ENCODE results near the gene CALN1.

CALN1 gene

DNA sequence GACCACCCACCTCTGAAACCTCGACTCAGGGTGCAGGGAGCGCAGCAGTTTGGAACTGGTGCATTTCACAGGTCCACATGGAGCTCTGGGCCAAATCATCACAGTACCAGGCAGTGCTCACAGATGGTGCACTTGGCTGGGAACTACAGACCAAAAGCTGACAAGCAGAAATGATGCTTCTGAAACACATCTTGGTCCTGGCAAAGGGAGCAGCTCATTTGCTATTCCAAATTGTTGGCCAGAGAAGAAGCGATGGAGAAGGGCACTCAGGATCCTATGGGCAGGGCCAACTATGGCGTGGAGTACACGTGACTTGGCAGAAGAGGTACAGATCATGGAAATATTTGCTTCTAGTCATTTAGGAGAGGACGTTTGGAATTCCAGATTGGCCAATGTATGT is 383.9 kb downstream of the CALN1 start:
- DNase-seq: no peak

DNA sequence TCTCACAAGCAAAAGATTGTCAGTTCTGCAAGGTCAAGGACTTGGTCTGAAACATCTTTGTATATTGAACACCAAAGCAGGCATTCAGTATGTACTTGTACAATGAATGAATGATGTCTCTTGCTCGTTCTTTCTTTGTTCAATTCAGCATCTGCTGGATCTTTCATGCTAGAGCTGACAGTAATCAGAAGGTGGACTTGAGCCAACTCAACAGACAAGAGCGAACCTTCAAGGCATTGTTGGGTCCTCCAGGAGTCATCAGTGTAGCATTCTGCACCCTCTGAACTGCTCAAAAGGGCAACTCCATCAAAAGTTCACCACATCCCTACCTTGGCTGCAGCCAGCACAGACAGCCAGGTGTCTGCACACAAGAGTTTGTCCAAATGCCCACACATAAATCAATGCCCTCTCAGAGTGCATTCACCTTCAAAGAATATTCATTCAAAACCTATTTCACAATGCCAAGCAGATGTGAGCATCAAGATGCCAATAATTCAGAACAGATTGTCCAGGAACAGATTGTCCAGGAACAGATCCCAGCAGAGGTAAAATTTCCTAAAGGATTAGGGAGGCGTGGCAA is 386.7 kb downstream of the CALN1 start:
- no peak for DNase-seq

DNA sequence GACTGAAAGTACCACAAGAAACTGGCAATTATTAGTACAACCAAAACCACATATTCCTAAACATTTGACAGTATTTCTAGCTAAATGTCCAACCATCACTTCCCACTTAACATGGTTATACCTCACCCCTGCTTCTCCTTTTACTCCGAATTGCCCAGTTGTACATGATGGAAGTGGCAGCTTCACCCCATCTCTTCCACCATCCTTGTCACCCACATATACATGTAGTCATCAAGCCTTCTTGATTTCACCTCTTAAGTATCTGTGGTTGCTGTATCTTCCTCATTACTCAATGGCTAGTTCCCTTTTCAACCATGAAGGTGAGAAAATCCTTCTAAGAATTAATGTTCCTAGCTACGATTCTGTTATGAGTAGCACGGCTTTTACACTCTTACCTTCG is 388.2 kb downstream of the CALN1 start:
- DNase-seq: no peak

DNA sequence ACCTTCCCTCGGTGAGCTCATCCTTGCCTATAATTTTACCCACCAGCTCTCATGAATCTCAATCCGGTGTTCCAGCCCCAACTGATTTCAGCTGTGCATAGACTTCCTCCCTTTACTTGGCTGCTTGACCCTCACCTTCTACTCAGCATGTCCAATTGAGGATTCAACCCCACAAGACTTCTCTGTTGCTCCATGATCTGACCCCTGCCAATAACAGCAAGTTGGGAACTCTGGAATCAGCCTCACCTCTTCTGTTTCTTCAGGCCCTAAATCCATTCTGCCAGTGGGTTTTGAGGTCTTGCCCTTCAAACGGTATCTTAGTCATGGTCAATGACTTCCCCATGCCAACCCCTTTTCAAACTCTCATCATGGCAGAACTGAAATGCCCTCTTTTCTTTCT is 390.4 kb downstream of the CALN1 start:
- DNase-seq: no peak

DNA sequence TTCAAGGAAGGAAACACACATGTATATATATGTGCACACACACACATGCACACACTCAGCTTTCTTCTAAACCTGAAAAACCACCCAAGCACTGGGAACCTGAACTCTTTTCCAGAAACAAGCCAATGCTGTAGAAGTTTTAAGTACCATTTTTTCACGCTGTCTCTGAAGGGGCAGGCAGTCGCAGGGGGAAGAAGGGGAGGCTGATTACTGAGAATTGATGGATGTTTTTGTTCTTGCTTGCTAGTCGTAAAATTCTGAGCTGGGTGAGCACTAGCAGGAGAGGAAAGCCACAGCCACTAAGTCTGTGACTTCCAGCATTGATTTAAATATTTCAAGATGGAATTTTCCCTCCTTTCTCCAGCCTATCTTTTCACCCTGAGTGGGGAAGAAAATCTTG is 391.8 kb downstream of the CALN1 start:
- DNase-seq: no peak

DNA sequence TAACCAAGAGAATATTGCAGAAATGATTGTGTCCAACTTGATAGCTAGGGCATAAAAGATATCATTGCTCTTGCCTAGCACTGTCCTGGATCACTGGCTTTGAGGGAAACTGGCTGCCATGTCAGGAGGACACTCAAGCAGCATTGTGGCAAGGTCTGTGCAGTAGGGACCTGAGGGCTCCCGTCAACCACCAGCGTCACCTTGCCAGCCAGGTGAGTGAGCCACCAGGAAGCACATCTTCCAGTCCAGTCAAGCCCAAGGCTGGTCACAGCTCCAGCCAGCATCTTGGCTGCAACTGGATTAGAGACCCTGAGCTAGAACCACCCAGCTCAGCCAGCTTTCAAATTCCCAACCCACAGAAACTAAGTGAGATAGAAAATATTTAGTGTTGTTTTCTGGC is 392.7 kb downstream of the CALN1 start:
- no peak for DNase-seq

DNA sequence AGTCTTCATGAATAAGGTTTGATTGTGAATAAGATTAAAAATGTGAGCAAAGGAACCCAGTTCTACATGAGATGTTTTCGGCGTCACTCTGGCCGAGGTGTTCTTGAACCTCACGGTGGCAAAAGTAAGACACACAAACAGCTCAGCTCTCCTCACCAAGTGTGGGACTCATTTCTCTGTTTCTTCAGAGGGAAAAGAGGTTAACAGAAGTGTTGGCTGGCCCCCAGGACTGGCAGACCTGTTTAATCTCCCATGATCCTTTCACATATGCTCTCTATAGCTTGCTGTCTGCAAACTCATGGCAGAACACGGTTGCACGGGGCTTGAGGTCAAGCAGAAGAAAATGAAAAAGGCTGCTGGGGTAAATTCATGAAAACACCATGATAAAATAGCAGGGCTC is 394.4 kb downstream of the CALN1 start:
- DNase-seq: no peak

DNA sequence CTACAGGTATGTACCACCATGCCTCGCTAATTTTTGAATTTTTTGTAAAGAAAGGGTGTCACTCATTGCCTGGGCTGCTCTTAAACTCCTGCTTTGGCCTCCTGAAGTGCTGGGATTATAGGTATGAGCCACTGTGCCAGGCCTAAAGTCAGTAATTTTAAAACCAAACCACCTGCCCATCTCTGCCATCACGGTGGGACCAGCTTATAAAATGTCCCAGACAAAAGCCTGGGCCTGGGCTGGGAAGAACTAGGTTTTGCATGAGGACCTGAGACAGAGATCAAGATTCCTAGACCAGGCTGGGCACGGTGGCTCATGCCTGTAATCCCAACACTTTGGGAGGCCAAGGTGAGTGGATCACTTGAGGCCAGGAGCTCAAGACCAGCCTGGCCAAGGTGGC is 395.6 kb downstream of the CALN1 start:
- DNase-seq: no peak

DNA sequence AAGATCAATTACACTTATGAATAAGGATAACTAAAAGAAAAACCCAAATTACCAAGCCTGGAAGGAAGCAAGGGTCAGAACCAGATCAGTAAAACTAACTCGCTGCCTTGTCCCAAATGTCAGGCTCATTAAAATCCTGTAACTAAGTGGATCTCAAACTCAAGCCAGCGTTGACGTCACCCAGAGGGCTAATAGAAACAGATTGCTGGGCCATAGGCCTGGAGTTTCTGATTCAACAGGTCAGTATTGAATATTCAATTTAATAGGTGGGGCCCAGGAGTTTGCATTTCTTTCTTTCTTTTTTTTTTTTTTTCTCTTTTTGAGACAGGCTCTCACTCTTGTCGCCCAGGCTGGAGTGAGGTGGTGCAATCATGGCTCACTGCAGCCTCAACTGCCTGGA is 397.0 kb downstream of the CALN1 start:
- no peak for DNase-seq

DNA sequence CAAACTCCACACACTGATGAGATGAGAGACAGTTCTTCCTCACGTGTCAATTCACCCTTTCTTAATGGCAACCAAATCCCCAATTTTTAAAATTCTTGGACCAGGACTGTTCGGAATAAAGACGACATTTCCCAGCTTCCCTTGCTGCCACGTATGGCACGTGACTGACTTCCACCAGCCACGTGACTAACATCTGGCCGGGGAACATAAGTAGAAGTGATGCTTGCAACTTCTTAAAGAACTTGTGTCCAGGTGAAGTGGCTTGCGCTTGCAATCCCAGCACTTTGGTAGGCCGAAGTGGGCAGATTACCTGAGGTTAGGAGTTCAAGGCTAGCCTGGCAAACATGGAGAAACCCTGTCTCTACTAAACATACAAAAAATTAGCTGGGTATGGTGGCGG is 405.1 kb downstream of the CALN1 start:
- no peak for DNase-seq

DNA sequence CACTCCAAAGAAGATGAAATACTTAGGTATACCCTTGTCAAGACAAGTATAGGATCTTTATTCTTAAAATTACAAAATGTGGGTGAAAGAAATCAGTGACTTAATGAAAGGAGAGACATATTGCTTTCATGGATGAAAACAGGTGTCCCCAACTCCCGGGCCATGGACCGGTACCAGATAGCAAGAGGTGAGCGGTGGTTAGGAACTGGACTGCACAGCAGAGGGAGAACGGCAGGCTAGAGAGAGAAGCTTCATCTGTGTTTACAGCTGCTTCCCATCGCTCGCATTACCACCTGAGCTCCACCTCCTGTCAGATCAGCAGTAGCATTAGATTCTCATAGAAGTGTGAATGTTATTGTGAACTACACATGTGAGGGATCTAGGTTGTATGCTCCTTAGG is 408.9 kb downstream of the CALN1 start:
- DNase-seq: no peak

DNA sequence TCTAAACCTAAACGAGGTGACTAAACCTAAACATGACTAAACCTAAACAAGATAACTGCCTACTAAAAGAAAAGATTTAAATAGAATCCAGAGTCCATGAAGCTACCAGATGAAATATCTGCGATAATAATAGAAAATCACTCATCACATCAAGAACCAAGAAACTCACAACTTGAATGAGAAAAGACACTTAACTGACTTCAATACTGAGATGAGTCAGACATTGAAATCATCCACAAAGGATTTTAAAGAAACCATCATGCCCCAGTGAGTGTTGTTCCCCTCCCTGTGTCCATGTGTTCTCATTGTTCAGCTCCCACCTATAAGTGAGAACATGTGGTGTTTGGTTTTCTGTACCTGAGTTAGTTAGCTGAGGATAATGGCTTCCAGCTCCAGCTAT is 416.0 kb downstream of the CALN1 start:
- no peak for DNase-seq

DNA sequence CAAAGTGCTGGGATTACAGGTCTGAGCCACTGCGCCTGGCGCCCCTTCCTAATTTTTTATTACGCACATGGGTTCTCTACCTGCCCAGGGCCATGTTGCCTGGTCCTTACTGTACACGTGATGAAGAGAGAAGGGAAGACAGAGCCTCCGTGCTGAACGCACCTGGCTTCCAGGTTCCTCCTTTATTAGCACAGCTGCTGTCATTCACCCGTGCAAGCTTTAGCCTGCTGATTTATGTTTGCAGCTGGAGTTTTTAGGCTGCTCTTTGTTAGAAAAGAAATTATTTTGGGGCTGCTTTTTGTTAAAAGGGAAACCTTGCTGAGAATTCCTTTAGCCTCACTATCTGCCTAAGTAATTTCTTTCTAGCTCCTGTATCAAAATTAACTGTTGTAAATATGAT is 417.0 kb downstream of the CALN1 start:
- DNase-seq: no peak

DNA sequence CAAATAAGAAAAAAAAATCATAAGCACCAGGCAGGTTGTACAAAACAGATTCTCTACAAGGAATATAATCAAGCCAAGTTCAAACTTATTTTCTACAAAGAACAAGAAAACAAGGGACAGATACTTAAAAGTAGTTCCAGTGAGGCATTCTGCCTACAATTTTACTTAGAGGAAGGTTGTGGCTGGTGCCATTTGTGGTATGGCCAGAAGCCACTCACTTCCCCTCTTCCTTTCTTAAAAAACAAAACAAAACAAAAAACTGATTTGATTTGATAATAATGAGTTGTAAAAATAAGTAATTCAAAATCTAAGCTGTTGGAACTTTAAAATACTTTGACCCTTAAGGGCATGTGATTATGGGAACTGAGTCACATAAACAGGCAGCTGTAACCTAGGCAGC is 420.6 kb downstream of the CALN1 start:
- DNase-seq: no peak

DNA sequence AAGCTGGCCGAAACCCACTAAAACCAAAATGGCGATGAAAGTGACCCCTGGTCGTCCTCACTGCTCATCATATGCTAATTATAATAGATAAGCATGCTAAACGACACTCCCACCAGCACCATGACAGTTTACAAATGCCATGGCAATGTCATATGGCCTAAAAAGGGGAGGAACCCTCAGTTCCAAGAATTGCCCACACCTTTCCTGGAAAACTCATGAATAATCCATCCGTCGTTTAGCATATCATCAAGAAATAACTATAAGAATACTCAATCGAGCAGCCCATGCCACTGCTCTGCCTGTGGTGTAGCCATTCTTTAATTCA is 422.0 kb downstream of the CALN1 start:
- no peak for DNase-seq

DNA sequence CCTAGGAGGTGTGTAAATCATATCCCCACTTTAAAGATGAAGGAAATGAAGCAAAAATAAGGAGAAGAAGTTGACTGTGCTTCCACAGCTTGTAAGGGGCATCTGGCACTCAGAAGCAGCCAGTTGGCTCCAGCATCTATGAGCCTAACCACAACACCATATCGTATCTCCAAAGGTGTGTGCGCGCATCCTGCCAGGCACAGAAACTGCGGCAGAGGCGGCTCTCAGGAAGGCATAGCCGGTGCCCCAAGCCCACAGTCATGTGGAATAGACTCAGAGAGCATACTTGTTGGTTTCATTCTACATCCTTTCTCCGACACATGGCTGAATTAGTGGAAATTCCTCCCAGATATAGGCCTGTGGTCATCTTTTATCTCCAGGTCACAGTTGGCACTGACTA is 423.9 kb downstream of the CALN1 start:
- no peak for DNase-seq

DNA sequence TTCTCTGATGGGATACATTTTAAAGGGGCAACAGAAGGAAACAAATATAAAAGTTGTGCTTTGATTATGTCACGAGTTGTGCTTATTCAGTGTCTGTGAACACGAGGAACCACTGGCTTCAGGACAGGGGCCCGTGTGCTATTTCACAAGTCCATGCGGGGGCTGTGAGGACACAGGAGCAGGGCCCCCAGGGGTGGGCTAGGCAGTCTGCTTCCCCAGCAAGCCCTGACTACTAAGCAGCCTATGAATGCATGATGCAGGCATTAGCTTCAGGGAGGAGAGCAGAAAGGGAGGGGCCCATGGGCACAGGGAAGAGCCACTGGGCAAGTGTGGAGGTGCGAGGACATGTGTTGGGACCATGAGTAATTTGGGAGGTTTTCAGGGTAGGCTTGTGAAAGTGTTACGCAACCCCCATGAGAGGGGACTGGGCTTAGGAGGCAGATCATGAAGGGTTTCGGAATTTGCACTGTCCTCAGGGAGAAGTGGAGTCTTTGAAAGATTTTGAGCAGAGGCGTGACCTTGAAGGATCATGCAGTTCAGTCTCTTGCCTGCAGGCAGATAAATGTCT is 424.9 kb downstream of the CALN1 start:
- no peak for DNase-seq

DNA sequence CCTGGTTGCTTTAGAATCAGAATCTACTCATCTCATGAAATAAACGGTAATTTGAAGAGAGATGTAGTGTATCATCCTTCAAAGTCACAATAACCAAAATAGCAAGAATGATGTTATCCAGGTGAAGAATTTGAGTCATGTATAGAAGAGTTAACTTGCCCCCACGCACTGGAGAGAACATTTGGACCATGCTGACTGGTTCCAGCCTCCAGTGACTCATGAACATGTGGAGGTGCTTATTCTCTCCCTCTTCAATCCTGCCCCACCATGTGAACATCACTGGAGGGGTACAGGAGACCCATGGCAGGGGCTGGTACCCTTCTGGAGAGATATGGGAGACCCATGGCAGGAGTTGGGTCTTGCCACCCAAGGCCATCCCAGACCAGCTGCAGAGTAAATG is 427.8 kb downstream of the CALN1 start:
- no peak for DNase-seq

DNA sequence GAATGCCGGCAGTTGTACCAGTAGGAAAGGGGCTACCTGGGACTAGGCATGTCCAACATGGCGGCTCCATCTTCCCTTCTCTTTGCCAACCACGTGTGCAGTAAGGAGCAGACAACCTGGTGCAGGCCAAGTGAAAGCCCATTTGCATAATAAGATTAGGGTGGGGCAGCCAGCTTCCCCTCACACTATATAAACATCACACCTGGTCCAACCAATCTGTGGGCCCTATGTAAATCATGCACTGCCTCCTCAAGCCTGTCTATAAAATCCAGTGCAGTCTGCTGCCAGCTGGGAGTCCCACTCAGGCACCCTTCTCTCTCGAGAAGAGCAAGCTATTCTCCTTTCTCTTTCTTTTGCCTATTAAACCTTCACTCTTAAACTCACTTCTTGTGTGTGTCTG is 429.3 kb downstream of the CALN1 start:
- no peak for DNase-seq

DNA sequence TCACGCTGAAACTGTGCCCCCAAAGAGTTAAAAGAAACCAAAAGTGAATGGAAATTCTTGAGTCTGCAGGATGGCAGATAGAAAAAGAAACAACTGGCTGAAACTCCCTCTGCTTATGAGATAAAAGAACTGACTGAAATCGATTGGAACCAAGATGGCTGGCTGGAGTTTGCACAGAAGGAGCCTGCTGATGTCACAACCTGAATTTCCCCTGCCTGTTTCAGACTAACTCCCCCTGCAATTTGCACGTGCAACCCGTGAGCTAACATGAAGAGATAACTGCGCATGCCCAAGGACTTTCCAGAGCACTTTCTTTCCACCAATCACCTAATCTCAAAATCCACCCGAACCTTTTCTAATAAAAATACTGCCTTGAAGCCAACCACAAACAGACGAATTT is 435.5 kb downstream of the CALN1 start:
- no peak for DNase-seq

DNA sequence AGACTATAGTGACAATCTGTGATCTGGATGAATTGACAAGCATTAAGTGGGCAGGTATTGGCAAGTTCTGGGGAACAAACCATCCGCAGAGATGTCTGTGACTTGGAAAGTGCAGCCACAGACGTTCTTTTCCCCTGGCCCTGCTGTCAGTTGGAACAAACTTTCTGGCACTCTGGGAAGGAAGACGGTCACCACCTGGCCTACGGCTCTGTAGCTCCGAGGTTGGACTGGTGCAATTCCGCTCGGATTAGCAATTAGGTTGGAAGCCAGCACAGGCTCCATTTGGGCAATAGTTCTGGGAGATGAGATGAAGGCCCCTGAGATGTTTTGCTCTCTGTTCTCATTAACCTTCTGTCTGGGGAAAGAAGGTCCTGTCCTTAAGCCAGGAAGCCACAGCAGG is 437.5 kb downstream of the CALN1 start:
- DNase-seq: no peak

DNA sequence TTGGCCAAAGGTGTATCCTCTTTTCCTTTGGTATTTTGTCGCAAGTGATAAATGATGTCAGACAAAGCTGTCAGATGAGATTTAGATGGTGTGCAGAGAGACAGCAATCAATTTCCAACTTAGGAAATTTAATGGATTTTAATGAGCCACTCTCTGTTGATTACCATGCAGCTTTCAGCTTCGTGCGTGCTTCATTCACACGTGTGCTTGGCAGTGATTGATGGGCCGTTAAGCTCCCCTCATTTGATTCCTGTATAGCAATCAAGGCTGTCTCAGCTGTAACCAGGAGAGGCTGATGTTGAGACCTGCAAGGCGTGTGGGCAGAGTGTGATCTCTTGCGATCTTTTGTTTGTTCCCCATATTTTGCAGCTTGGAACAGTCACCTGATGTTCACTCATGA is 439.6 kb downstream of the CALN1 start:
- DNase-seq: no peak

DNA sequence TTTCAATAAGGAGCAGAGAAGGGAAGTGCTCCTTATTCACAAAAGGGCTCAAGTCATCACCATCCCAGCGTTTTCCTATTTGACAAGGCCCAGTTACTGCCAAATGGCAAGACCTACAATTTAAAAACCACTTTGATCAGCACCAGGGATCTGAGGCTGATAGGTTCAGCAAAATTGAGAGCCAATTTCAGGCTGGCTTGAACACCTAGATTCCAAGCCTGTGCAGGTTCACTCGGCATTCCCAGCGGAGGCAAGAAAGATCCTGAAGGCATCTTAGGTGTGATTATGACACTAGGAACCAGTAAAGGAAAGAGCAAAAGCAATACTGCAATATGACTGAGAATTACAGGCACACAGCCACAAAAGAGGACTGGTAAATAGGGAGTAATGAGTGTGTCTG is 441.4 kb downstream of the CALN1 start:
- no peak for DNase-seq

DNA sequence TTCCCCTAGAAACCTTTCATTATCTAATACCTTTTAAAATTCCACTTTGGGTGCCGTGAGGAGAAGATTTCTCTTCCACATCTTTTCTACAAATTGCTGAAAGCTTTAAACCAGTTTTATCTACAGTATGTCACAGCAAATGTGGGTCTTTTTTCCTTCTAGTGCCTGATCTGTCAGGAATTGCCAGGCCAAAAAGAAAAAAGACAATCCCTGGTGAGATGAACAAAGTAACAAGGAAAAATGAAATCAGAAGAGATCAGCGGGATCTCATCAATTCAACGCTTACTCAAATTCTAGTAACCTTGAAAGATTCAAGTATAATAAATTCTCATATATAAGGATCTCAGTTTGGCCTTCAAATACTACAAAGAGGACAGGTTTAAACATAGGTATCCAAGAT is 449.5 kb downstream of the CALN1 start:
- no peak for DNase-seq

DNA sequence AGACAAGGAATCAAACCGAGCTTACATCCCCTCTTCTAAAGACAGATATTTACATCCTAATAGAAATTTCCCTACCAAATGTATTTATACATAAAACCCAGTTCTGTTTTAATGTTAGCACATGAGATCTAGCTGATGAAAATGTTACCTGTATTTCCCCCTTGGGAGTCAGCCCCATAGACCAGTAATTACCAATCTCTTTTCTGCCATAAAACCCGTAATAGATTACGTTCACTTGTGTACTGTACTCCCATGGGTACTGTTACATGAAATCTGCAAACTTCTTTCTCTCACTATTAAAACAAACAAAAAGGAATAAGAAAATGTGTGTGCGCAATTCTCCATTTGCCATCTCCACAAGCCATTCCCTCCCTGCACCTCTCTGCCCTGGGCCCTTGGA is 450.9 kb downstream of the CALN1 start:
- DNase-seq: no peak

DNA sequence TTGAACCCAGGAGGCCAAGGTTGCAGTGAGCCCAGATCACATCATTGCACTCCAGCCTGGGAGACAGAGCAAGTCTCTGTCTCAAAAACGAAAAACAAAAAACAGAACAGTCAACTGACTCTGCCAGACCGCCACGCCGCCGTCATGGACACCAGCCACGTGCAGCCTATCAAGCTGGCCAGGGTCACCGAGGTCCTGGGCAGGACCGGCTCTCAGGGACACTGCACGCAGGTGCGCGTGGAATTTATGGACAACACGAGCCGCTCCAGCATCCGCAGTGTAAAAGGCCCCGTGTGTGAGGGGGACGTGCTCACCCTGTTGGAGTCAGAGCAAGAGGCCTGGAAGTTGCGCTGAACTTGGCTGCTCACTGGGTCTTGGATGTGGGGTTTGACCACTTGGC is 470.0 kb downstream of the CALN1 start:
- DNase-seq: no peak
